SK-N-SH (cell line): ENCODE data around the gene STK16.

Experiments
- CHD2 ChIP-seq: fragments of 150-350 bp; IDR thresholded peaks from 2 replicates; pipeline ENCODE4 v1.6.1; 2018; ENCODE audit warnings: low read length; ENCODE audit not compliant: partially characterized antibody
- POLR2AphosphoS5 ChIP-seq: IDR thresholded peaks from 2 replicates; pipeline ENCODE4 v1.6.1; 2012; ENCODE audit warnings: low read depth, low read length
- TF ChIP-seq, protein P1 (sequence below): fragments of 200-600 bp; sonication (generic); IDR thresholded peaks from 2 replicates; pipeline ENCODE4 v1.6.1; 2017; ENCODE audit warnings: antibody characterized with exemption, mild to moderate bottlenecking, moderate library complexity

DNA sequence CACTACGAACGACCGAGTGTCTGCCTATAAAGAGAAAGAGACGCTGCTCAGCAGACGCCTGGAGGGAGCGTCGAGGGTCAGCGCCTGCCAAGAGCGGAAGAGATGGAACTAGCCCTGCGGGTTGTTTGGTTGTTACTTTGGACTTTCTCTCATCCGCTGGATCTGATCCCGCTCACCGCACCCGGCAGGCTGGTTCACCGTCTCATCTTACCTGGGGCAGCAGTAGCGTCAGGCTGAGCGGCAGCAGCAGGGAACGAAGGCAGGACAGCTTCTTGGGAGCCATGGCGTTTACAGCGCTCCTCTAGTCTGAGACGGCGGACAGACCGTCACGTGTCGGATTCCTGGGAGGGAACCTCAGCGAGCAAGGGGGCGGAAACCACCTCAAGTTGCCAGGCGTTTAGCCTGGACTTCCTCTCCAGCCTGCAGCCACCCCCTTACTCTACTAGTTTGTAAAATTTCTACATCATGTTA lies 2.0 kb upstream of the STK16 start:
- TF ChIP-seq, protein P1, sequence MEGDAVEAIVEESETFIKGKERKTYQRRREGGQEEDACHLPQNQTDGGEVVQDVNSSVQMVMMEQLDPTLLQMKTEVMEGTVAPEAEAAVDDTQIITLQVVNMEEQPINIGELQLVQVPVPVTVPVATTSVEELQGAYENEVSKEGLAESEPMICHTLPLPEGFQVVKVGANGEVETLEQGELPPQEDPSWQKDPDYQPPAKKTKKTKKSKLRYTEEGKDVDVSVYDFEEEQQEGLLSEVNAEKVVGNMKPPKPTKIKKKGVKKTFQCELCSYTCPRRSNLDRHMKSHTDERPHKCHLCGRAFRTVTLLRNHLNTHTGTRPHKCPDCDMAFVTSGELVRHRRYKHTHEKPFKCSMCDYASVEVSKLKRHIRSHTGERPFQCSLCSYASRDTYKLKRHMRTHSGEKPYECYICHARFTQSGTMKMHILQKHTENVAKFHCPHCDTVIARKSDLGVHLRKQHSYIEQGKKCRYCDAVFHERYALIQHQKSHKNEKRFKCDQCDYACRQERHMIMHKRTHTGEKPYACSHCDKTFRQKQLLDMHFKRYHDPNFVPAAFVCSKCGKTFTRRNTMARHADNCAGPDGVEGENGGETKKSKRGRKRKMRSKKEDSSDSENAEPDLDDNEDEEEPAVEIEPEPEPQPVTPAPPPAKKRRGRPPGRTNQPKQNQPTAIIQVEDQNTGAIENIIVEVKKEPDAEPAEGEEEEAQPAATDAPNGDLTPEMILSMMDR, result no peak
- TF ChIP-seq POLR2AphosphoS5 (no peak), CHD2 (no peak)
